Panc1 (cell line): ENCODE results near the gene AQP5. TPM values are rescaled to one million over a fixed set of nuclear protein-coding genes. Genes with fewer than 3 reads are reported as not detected.

Experiments used
- ATAC-seq: fragments of 200-7000 bp; cut with Tn5 transposase; 2 replicates; pipeline ENCODE4 v1.9.1; 2020; ENCODE audit warnings: mild to moderate bottlenecking, moderate library complexity
- BruUV-seq: library from RNA; stranded (reverse); fragments of 400-500 nt; replicated peaks from 2 replicates; lab custom pipeline; 2021; lab: Mats Ljungman, UMichigan
- CTCF ChIA-PET: fragments of 300-600 bp; sonication (Branson Sonifier 250); formaldehyde crosslinking; loops from one replicate; lab custom pipeline; 2022; ENCODE audit warnings: antibody characterized with exemption; lab: Charles Lee
- POLR2A ChIA-PET: fragments of 300-600 bp; sonication (Branson Sonifier 250); formaldehyde crosslinking; loops from one replicate; lab custom pipeline; 2022; ENCODE audit warnings: antibody characterized with exemption; lab: Charles Lee
- DNase-seq: peaks from one replicate; pipeline ENCODE4 v3.0.0-alpha.2; 2010; ENCODE audit warnings: low read depth, low spot score
- H3K27ac ChIP-seq: 2 replicates; pipeline ENCODE4 v1.5.1; 2011; ENCODE audit warnings: mild to moderate bottlenecking, low read length, inconsistent platforms
- H3K27me3 ChIP-seq: fragments of 200-500 bp; sonication (Bioruptor generic); 2 replicates; pipeline ENCODE4 v1.6.0; 2014; ENCODE audit warnings: low read length, inconsistent platforms; ENCODE audit not compliant: control insufficient read depth, insufficient read depth
- H3K36me3 ChIP-seq: fragments of 200-500 bp; sonication (Bioruptor generic); 2 replicates; pipeline ENCODE4 v1.5.1; 2014; ENCODE audit warnings: inconsistent platforms, mild to moderate bottlenecking, low read length, moderate library complexity; ENCODE audit not compliant: control insufficient read depth, insufficient read depth
- H3K4me1 ChIP-seq: 2 replicates; pipeline ENCODE4 v1.5.1; 2011; ENCODE audit warnings: inconsistent platforms, mild to moderate bottlenecking, low read length, moderate library complexity; ENCODE audit not compliant: control insufficient read depth, insufficient read depth
- H3K4me3 ChIP-seq, 2 experiments: 2 replicates each; pipeline ENCODE4 v1.5.1; 2011 to 2012; ENCODE audit warnings: low read depth in 2 of 2, low read length in 2 of 2, mild to moderate bottlenecking in 2 of 2, inconsistent platforms in 1 of 2, moderate library complexity in 1 of 2
- H3K9me3 ChIP-seq: fragments of 200-500 bp; sonication (Bioruptor generic); 2 replicates; pipeline ENCODE4 v1.5.1; 2014; ENCODE audit warnings: low read depth, mild to moderate bottlenecking, inconsistent platforms, low read length, moderate library complexity; ENCODE audit not compliant: control insufficient read depth, insufficient read depth
- CTCF ChIP-seq: fragments of 450-650 bp; IDR thresholded peaks from 2 replicates; pipeline ENCODE4 v1.5.1; 2017; ENCODE audit warnings: mild to moderate bottlenecking
- POLR2AphosphoS5 ChIP-seq: IDR thresholded peaks from 2 replicates; pipeline ENCODE4 v1.6.1; 2012; ENCODE audit warnings: mild to moderate bottlenecking, low read depth, low read length, moderate library complexity
- REST ChIP-seq, 2 experiments: IDR thresholded peaks; 2 replicates each; pipeline ENCODE4 v1.6.1; 2011 to 2012; ENCODE audit warnings: low read depth in 2 of 2, control low read depth in 1 of 2, low read length in 1 of 2, mild to moderate bottlenecking in 1 of 2, moderate library complexity in 1 of 2; ENCODE audit not compliant: insufficient read depth in 1 of 2
- SIN3A ChIP-seq: IDR thresholded peaks from 2 replicates; pipeline ENCODE4 v1.6.1; 2012; ENCODE audit warnings: low read depth, mild to moderate bottlenecking, low read length, moderate library complexity, borderline replicate concordance; ENCODE audit not compliant: insufficient read depth
- TCF7L2 ChIP-seq: IDR thresholded peaks from 2 replicates; pipeline ENCODE4 v1.6.1; 2011; ENCODE audit warnings: mild to moderate bottlenecking, low read depth, low read length, inconsistent platforms
- in situ Hi-C: cut with HindIII; loops from 2 replicates; pipeline ENCODE4 v1.10.0; 2016; ENCODE audit warnings: low sequenced_read_pairs, low pct_unique_long_range_greater_than_20kb
- intact Hi-C: fragments of 100-400 bp; cut with micrococcal nuclease; formaldehyde crosslinking; loops from one replicate; pipeline ENCODE4 v1.10.0; 2022; ENCODE audit not compliant: unreplicated experiment
- total RNA-seq: library from RNA; stranded (reverse); gene quantifications from one replicate; pipeline ENCODE4 v1.2.1, GENCODE V29; 2021; ENCODE audit not compliant: unreplicated experiment

The AQP5 gene
- total RNA-seq, 1 experiment from 2014 or later = 0.72 TPM

- in situ Hi-C loops = no loop called here
- POLR2A ChIA-PET = interaction anchor here (0.7 kb wide), 1 partner anchor 123 kb away, joined by 3 read pairs; no protein-coding TSS in a partner anchor
These were observed 11.8 kb upstream of the AQP5 start for GRCh38 chr12:49949866-49950265.

GRCh38 chr12:49950273-49951251, 11.1 kb upstream of the AQP5 start, which contains the start of gene AQP2:
AQP2 (plus strand) TSS chr12:49950737; CDS start chr12:49950831, 94 bp downstream.
- TF ChIP-seq POLR2AphosphoS5 (no peak), SIN3A (no peak), REST (IDR thresholded peaks at IDR 0.05; ENCODE audit: insufficient read depth in 1 of 2, low read depth in 2 of 2, low read length in 1 of 2) (no peak), TCF7L2 (no peak), CTCF (no peak)
- Histone ChIP-seq H3K4me3 (no peak within 1 kb of the TSS), H3K4me1 (peaks cover 5% of the 10 kb centered on the region), H3K27ac (peak within 1 kb of the TSS; percentile 31), H3K36me3 (no peaks in the 10 kb centered on the region), H3K9me3 (no peaks in the 10 kb centered on the region), H3K27me3 (no peaks in the 10 kb centered on the region)
- intact Hi-C loops = loop anchor here (10.0 kb wide), 1 partner anchor 176 kb away; no protein-coding TSS in a partner anchor
- ATAC-seq (no peak), DNase-seq (no peak)
- in situ Hi-C loops = no loop called here
- ChIA-PET CTCF (no interaction called here), POLR2A (interaction anchor here (0.7 kb wide), 1 partner anchor 122 kb away, joined by 3 read pairs; no protein-coding TSS in a partner anchor)
- BruUV-seq = no TSS peak

More at GRCh38 chr12:49949866-49950265, 11.8 kb upstream of the AQP5 start:
- Histone ChIP-seq H3K27me3 (no peaks in the 10 kb centered on the region), H3K9me3 (no peaks in the 10 kb centered on the region), H3K36me3 (no peaks in the 10 kb centered on the region), H3K4me1 (peaks cover 12% of the 10 kb centered on the region), H3K4me3 (no peak overlapping the region), H3K27ac (peak overlapping the region; percentile 31)
- intact Hi-C loops = loop anchor here (5.0 to 10.0 kb wide), 2 partner anchors 83 to 175 kb away; no protein-coding TSS in a partner anchor
- ATAC-seq (no peak), DNase-seq (no peak)
- TF ChIP-seq POLR2AphosphoS5 (no peak), REST (IDR thresholded peaks at IDR 0.05; ENCODE audit: insufficient read depth in 1 of 2, low read depth in 2 of 2, low read length in 1 of 2) (no peak), TCF7L2 (no peak)
- CTCF ChIA-PET = interaction anchor here (0.6 kb wide), 1 partner anchor 141 kb away, joined by 5 read pairs; no protein-coding TSS in a partner anchor
- no TSS peak for BruUV-seq
